DMS153 (cell line): ENCODE results near the gene SENP6.
"Not testable (repeated sequence)": the region's sequence is repeated elsewhere in the genome, so short reads cannot be mapped to it uniquely, and the experiment has no call there.

ENCODE experiments used
- DNase-seq: peaks from one replicate; lab custom pipeline; 2025; lab: John Stamatoyannopoulos, UW

The SENP6 gene

GRCh38 chr6:75656479-75656878 is 54.8 kb downstream of the SENP6 start:
- DNase-seq = no peak

- no peak for DNase-seq
Observed at GRCh38 chr6:75657327-75657726, 55.6 kb downstream of the SENP6 start.

GRCh38 chr6:75666592-75666991 is 64.9 kb downstream of the SENP6 start:
- DNase-seq = no peak

GRCh38 chr6:75673884-75674283 is 72.2 kb downstream of the SENP6 start:
- no peak for DNase-seq

- no peak for DNase-seq
Observed at GRCh38 chr6:75676377-75676776, 74.7 kb downstream of the SENP6 start.

GRCh38 chr6:75682548-75682947 is 80.9 kb downstream of the SENP6 start:
- not testable (repeated sequence) for DNase-seq

GRCh38 chr6:75683005-75683404 is 81.3 kb downstream of the SENP6 start:
- not testable (repeated sequence) for DNase-seq

- DNase-seq = not testable (repeated sequence)
Observed at GRCh38 chr6:75687535-75687934, 85.9 kb downstream of the SENP6 start.

- DNase-seq = not testable (repeated sequence)
Observed at GRCh38 chr6:75687937-75688336, 86.3 kb downstream of the SENP6 start.

- DNase-seq = no peak
Observed at GRCh38 chr6:75689576-75689975, 87.9 kb downstream of the SENP6 start.

GRCh38 chr6:75691012-75691411 is 89.3 kb downstream of the SENP6 start:
- no peak for DNase-seq

- DNase-seq = no peak
Observed at GRCh38 chr6:75693534-75693933, 91.9 kb downstream of the SENP6 start.

- DNase-seq = no peak
Observed at GRCh38 chr6:75694406-75694805, 92.7 kb downstream of the SENP6 start.

- DNase-seq = not testable (repeated sequence)
Observed at GRCh38 chr6:75708334-75708733, 106.7 kb downstream of the SENP6 start.

GRCh38 chr6:75711173-75711572 is 109.5 kb downstream of the SENP6 start:
- no peak for DNase-seq

GRCh38 chr6:75719133-75719532 is 117.5 kb downstream of the SENP6 start:
- no peak for DNase-seq

GRCh38 chr6:75723382-75723781 is 121.7 kb downstream of the SENP6 start:
- no peak for DNase-seq

GRCh38 chr6:75727206-75727605 is 125.5 kb downstream of the SENP6 start:
- DNase-seq = no peak

GRCh38 chr6:75731029-75731428 is 129.3 kb downstream of the SENP6 start:
- not testable (repeated sequence) for DNase-seq

GRCh38 chr6:75735491-75736186 is 134.0 kb downstream of the SENP6 start:
- peak; percentile 57 for DNase-seq

- no peak for DNase-seq
Observed at GRCh38 chr6:75743971-75744370, 142.3 kb downstream of the SENP6 start.

- no peak for DNase-seq
Observed at GRCh38 chr6:75745404-75745803, 143.7 kb downstream of the SENP6 start.

- no peak for DNase-seq
Observed at GRCh38 chr6:75746221-75746620, 144.5 kb downstream of the SENP6 start.
